SJSA1 (cell line): ENCODE measurements around the gene LEPROT. TPM values are rescaled to one million over a fixed set of nuclear protein-coding genes. Genes with fewer than 3 reads are reported as not detected.

ENCODE experiments used
- DNase-seq, 2 experiments: peaks; one replicate each; pipeline ENCODE4 v3.0.0-alpha.2; 2015 to 2020; ENCODE audit warnings: low spot score in 2 of 2, low read depth in 1 of 2
- H3K27ac ChIP-seq: fragments of 250-450 bp; sonication (Bioruptor Pico); 2 replicates; pipeline ENCODE4 v1.5.1; 2020; ENCODE audit warnings: mild to moderate bottlenecking, moderate library complexity
- H3K27me3 ChIP-seq: fragments of 250-450 bp; sonication (Bioruptor Pico); replicated peaks from 2 replicates; pipeline ENCODE4 v1.5.1; 2020; ENCODE audit warnings: mild to moderate bottlenecking, moderate library complexity
- H3K36me3 ChIP-seq: fragments of 250-450 bp; sonication (Bioruptor Pico); 2 replicates; pipeline ENCODE4 v1.5.1; 2020; ENCODE audit warnings: mild to moderate bottlenecking
- H3K4me1 ChIP-seq: fragments of 250-450 bp; sonication (Bioruptor Pico); replicated peaks from 2 replicates; pipeline ENCODE4 v1.6.1; 2021; ENCODE audit warnings: mild to moderate bottlenecking
- H3K4me3 ChIP-seq: fragments of 250-450 bp; sonication (Bioruptor Pico); 2 replicates; pipeline ENCODE4 v1.5.1; 2020; ENCODE audit warnings: mild to moderate bottlenecking
- H3K9me3 ChIP-seq: fragments of 250-450 bp; sonication (Bioruptor Pico); replicated peaks from 2 replicates; pipeline ENCODE4 v1.5.1; 2020; ENCODE audit warnings: mild to moderate bottlenecking
- total RNA-seq: library from RNA; depleted of rRNA; stranded (reverse); fragments of >200 nt; shearing (Covaris generic); gene quantifications from 2 replicates; pipeline ENCODE4 v1.2.3, GENCODE V29; 2014

LEPROT gene
- total RNA-seq, 1 experiment from 2014 or later: 91.5 TPM

DNA sequence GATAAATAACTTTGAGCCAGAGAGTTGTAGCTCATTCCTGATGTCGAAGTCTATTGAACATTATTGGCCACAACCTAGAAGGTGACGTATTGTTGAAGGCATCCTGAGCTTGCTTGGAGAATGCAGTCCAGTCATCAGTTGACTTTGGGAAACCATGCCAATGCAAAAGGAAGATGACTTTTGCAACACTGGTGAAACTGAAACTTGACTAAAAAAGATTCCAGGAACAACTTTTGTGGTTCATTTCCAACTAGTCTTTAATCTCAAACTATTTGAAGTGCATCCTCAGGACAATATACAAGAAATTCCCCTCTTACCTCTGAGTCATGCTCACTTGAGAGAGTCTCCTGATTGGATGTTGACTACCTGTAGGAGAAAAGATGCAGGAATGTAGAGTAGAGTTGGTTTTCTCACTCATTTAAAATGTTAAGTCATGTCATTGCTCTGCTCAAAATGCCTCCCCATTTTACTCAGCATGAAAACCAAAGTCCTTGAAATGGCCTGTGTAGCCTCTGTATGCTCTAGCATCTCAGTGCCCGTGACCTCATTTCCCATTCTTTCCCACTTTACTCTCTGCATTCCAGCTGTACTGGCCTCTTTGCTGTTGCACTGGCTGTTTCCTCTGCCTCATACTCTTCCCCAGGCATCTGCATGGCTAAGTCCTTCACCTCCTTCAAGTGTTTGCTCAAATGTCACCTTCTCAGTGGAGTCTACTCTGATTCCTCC lies 24.4 kb upstream of the LEPROT start:
- no peak overlapping the region for H3K4me3 ChIP-seq
- peaks cover 14% of the 10 kb centered on the region for H3K4me1 ChIP-seq
- H3K27ac ChIP-seq: no peak overlapping the region
- H3K36me3 ChIP-seq: no peaks in the 10 kb centered on the region
- no peak for DNase-seq
- peaks cover 5% of the 10 kb centered on the region; the same call in 1 of the 2 replicates for H3K27me3 ChIP-seq
- H3K9me3 ChIP-seq: no peaks in the 10 kb centered on the region; the same call in 1 of the 2 replicates

DNA sequence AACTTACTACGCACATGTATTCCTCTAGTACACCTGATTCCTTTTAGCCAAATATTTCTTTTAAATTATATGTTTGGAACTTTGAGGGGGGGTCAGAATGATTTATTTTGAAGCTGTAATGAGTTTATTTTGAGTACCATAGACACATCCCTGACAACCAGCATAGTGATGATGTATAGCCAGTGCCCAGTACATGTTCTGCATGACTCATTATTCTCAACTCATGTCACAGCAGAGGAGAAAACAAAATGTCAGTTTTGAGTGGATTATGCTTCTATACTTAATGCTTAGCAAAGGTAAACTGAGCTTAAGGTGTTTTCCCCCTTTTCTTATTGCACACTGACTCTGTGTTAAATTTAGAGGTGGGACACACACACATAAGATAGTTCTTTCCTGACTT lies 22.4 kb upstream of the LEPROT start:
- Histone ChIP-seq H3K27me3 (peaks cover 5% of the 10 kb centered on the region), H3K36me3 (no peaks in the 10 kb centered on the region), H3K27ac (no peak overlapping the region), H3K4me1 (peaks cover 14% of the 10 kb centered on the region), H3K4me3 (no peak overlapping the region), H3K9me3 (no peaks in the 10 kb centered on the region; the same call in 1 of the 2 replicates)
- no peak for DNase-seq

DNA sequence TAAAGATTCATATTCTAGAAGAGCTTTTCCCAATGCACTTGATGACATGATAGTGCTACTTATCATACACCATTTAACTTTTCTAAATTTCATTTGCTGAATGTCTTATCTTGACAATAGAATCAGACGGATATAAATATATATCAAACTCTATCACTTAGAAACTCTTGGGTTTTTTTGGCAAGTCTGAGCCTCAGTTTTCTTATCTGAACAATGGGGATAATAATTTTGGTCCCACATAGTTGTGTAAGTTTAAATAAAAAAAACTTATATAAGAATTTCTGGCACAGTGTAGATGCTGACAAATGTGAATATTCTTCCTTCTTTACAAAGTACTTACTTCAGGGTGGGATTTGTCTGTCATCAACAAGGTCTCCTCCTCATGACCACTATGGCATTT lies 21.5 kb upstream of the LEPROT start:
- Histone ChIP-seq H3K36me3 (no peaks in the 10 kb centered on the region), H3K4me3 (no peak overlapping the region), H3K27ac (no peak overlapping the region), H3K27me3 (peaks cover 5% of the 10 kb centered on the region), H3K4me1 (peaks cover 8% of the 10 kb centered on the region), H3K9me3 (no peaks in the 10 kb centered on the region; the same call in 1 of the 2 replicates)
- no peak for DNase-seq

DNA sequence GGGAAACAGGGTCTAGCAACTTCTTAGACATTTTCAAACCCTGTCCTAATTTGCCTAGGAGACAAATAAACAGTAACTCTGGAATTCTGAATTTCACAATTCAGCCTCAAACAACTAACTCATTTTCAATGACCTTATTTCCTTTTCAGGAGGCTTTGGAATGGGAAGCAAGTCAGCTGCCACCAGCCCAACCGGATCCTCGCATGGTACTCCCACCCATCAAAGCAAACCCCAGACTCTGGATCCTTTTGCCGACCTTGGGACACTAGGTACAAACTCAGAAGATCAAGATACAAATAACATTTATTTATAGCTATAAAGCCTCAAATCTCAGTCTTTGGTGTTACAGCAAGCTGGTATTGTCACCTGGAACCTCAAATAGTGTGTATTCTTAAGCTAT lies 18.9 kb upstream of the LEPROT start:
- Histone ChIP-seq H3K27me3 (peaks cover 5% of the 10 kb centered on the region), H3K4me1 (no peaks in the 10 kb centered on the region), H3K4me3 (no peak overlapping the region)

DNA sequence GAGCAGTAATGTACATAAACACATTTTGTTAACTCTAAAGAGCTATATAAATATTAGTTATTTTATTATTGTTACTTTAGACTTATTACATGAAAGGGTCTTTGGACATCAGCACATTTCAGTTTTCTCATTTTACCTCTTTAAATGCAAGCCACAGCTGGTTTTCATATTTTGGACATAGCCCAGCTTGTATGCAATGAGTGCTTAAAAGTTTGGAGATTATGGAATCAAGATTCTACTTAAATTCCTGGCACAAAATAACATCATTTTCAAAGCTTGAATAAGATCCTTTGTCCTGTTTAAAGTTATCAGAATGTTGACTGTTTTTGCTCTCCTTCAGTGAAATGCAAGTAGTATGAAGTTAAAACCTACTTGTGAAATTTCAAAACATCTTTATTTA lies 15.5 kb upstream of the LEPROT start:
- H3K36me3 ChIP-seq: no peaks in the 10 kb centered on the region
- H3K9me3 ChIP-seq: no peaks in the 10 kb centered on the region
- H3K4me3 ChIP-seq: no peak overlapping the region
- no peak overlapping the region for H3K27ac ChIP-seq
- H3K27me3 ChIP-seq: no peaks in the 10 kb centered on the region; the same call in 1 of the 2 replicates
- DNase-seq: no peak
- H3K4me1 ChIP-seq: peaks cover 13% of the 10 kb centered on the region

More for the DNA sequence above, 18.9 kb upstream of the LEPROT start:
- H3K27ac ChIP-seq: no peak overlapping the region
- H3K9me3 ChIP-seq: no peaks in the 10 kb centered on the region; the same call in 1 of the 2 replicates
- no peaks in the 10 kb centered on the region for H3K36me3 ChIP-seq
- no peak for DNase-seq

DNA sequence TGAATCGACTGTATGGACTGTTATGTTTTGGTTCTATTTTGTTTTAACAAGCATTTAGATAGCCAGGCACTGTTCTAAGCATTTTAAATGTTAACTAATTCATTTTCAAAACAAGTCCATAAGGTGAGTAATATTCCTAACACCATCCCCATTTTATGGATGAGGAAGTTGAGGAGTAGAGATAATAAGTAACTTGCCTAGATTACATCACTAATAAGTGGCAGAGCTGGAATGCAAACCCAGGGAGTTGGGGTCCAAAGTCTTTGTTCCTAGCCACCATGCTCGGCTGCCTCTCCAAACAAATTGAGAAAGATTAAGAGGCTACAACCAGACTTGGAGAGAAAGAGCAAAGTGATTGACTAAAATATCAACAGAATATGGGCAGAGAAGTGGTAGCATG lies 12.6 kb upstream of the LEPROT start:
- Histone ChIP-seq H3K36me3 (no peaks in the 10 kb centered on the region), H3K27ac (no peak overlapping the region), H3K27me3 (no peaks in the 10 kb centered on the region; the same call in 1 of the 2 replicates), H3K4me1 (peaks cover 17% of the 10 kb centered on the region), H3K4me3 (no peak overlapping the region), H3K9me3 (no peaks in the 10 kb centered on the region)
- no peak for DNase-seq

DNA sequence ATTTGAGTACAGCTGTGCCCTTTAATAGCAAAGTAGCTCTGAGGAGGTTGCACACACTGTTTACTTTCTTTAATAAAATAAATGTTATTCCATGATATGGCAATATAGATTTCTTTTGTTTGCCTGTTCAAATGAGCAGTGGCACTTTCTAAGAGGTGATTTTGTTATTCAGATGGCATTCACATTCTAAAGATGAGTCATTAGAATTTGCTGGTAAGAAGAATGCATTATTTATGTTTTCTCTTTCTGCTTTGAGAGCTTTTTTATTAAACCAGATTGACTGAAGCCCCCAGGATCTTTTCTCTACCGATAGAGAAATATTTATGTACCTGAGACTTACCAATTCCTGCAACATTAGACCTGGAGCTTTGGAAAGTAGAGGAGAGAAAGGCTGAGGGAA lies 11.2 kb upstream of the LEPROT start:
- H3K27ac ChIP-seq: no peak overlapping the region
- H3K4me1 ChIP-seq: peaks cover 19% of the 10 kb centered on the region
- DNase-seq: no peak
- no peaks in the 10 kb centered on the region for H3K9me3 ChIP-seq
- no peaks in the 10 kb centered on the region; the same call in 1 of the 2 replicates for H3K27me3 ChIP-seq
- no peak overlapping the region for H3K4me3 ChIP-seq
- H3K36me3 ChIP-seq: no peaks in the 10 kb centered on the region

DNA sequence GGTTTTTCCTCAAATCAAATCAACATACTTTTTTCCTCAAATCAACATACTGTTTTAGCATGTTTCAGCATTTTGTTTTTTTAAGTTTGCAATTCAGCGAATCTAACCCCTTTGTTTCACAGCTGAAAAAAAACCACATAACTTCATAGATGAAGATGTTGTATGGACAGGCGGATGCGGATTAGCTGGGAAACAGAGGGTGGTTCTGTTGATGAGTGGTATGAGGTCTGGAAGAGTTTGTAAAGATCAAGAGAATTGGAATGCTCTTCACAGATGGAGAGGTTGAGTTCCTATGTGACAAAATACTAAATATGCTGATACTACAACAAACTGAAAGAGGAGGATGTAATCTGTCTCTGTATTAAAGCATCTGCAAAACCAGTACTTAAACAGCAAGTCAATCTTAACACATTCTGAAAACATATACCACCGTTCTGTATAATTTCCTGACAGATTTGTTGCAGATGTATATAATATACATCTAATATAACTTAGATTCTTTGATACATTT lies 10.6 kb upstream of the LEPROT start:
- Histone ChIP-seq H3K4me1 (peaks cover 19% of the 10 kb centered on the region), H3K27ac (no peak overlapping the region)
- no peak for DNase-seq

DNA sequence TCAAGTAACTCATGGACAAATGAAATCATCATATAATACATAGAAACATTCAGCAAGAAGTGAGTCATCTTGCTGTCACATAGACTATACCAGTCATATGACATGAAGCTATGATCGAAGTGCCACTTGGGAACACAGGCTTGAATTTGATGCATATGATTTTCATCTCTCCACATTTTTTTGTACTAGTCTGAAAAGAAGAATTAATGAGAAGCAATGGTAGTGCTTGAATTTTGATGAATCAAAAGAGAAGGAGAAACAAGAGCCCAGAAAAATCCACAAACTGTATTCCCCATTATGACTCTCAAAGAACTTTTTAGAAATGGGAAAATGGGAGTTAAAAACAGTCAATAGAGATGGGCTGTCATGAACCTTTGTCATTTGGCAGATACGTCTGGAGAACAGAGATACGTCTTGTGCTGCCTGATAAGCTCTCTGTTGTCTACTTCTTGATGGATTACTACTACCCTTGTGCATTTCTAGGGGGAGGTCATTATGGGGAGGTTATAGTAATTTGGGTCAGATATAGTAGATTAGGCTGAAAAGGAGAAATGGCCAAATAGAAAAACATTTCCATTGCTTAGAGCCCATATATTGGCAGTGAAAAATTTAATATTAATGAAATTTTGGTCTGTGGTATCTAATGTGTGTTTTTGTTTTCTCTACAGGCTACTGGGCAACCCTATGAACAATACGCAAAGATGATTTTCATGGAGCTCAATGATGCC lies 8.0 kb upstream of the LEPROT start:
- peaks cover 19% of the 10 kb centered on the region for H3K4me1 ChIP-seq
- H3K27me3 ChIP-seq: peaks cover 8% of the 10 kb centered on the region; the same call in 1 of the 2 replicates
- H3K27ac ChIP-seq: no peak overlapping the region
- H3K36me3 ChIP-seq: no peaks in the 10 kb centered on the region
- H3K4me3 ChIP-seq: no peak overlapping the region
- no peaks in the 10 kb centered on the region for H3K9me3 ChIP-seq
- DNase-seq: no peak

More for the DNA sequence above, 10.6 kb upstream of the LEPROT start:
- no peaks in the 10 kb centered on the region; the same call in 1 of the 2 replicates for H3K27me3 ChIP-seq
- H3K4me3 ChIP-seq: no peak overlapping the region
- H3K9me3 ChIP-seq: no peaks in the 10 kb centered on the region
- H3K36me3 ChIP-seq: no peaks in the 10 kb centered on the region

DNA sequence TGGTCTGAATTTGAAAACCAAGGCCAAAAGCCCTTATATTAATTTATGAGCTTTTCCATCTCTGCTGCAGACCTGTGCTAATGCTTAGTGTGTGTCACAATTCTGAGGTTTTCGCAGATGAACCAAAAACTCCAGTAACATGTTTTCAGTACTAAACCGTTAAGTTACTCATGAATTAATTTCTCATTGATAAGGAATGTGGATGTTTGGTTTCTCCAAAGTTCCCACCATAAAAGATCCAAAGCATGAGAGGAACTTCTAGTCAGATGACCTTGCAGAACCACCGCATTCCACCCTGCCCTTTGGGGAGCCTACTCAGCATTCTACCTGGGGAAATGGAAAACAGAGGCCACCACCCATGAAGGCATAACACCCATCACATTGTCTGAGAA lies 7.5 kb upstream of the LEPROT start:
- Histone ChIP-seq H3K4me1 (peaks cover 19% of the 10 kb centered on the region), H3K36me3 (no peaks in the 10 kb centered on the region), H3K27me3 (peaks cover 8% of the 10 kb centered on the region; the same call in 1 of the 2 replicates), H3K9me3 (no peaks in the 10 kb centered on the region), H3K4me3 (no peak overlapping the region), H3K27ac (no peak overlapping the region)
- DNase-seq: no peak

DNA sequence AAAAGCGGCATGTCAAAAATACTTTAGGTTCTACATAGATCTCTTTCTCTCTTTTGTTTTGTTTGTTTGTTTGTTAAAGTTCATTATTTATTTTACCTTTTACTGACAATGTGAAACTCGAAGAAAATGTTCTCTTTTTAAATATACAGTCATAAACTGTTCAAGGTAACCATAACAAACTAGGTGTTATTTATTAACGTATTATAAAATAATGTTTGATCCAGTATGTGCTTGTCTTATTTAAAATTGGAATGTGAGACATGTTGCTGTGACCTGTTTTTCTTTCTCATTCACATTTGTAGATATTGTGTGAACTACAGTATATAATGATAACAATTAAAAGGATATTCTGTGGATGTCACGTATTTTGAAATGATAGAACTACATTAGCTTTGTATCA lies 5.9 kb upstream of the LEPROT start:
- peaks cover 21% of the 10 kb centered on the region for H3K4me1 ChIP-seq
- H3K4me3 ChIP-seq: no peak overlapping the region
- H3K36me3 ChIP-seq: no peaks in the 10 kb centered on the region
- H3K27me3 ChIP-seq: peaks cover 8% of the 10 kb centered on the region; the same call in 1 of the 2 replicates
- no peak overlapping the region for H3K27ac ChIP-seq
- no peaks in the 10 kb centered on the region for H3K9me3 ChIP-seq
- no peak for DNase-seq

DNA sequence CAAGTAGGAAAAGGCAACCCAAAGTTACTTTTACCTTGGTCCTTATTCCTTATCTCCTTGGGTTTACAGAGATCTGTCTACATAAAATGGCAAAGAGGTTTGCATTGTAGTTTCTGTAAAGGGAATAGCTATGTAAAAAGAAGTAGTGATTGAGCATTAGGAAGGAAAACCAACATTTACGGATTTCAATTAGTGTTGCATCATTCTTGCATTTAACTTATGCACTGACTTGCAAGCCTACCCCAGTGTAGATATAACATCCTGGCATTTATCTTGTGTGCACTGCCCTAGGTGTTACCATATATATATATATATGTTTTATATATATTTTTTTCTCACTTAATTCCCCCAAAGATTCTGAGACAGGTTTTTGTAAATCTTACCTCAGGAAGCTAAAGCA lies 3.7 kb upstream of the LEPROT start:
- H3K36me3 ChIP-seq: peaks cover 7% of the 10 kb centered on the region
- H3K27me3 ChIP-seq: peaks cover 8% of the 10 kb centered on the region; the same call in 1 of the 2 replicates
- H3K4me3 ChIP-seq: no peak overlapping the region

DNA sequence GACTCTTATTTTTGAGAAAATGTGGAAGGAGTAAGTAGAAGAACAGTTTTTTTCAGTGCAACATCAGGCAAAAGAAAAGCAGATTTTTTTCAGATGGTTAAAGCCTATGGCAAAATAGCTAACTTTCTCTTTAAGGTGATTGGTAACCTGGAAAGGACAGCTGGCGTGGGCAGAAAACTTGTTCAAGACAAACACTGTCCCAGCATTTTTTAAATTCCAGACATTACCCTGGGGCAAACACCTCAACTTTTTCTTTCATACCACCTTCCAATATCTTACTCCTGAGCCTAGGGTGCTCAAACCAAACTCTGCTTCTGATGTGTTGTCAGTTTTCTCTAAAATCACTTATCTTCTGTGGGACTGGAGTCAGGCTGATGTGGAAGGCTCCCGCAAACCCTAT lies 2.7 kb upstream of the LEPROT start:
- no peak overlapping the region for H3K27ac ChIP-seq
- H3K9me3 ChIP-seq: no peaks in the 10 kb centered on the region; the same call in 1 of the 2 replicates
- DNase-seq: no peak
- H3K4me3 ChIP-seq: no peak overlapping the region
- H3K27me3 ChIP-seq: peaks cover 8% of the 10 kb centered on the region; the same call in 1 of the 2 replicates
- H3K4me1 ChIP-seq: peaks cover 32% of the 10 kb centered on the region
- peaks cover 9% of the 10 kb centered on the region for H3K36me3 ChIP-seq

More for the DNA sequence above, 3.7 kb upstream of the LEPROT start:
- no peaks in the 10 kb centered on the region; the same call in 1 of the 2 replicates for H3K9me3 ChIP-seq
- H3K4me1 ChIP-seq: peaks cover 22% of the 10 kb centered on the region
- H3K27ac ChIP-seq: no peak overlapping the region
- no peak for DNase-seq
